Testis (tissue), 3 donors: ENCODE results near the gene GPC6. TPM values are rescaled to one million over a fixed set of nuclear protein-coding genes. Genes with fewer than 3 reads are reported as not detected.

Source experiments
- DNase-seq: peaks from one replicate; pipeline ENCODE4 v3.0.0-alpha.2; 2019
- H3K27ac ChIP-seq, 2 donors: fragments of 200-600 bp; sonication (generic); one replicate each; pipeline ENCODE4 v1.5.1; 2019
- H3K27me3 ChIP-seq: fragments of 200-600 bp; sonication (generic); one replicate; pipeline ENCODE4 v1.5.1; 2019
- H3K36me3 ChIP-seq: fragments of 200-600 bp; sonication (generic); one replicate; pipeline ENCODE4 v1.5.1; 2017; ENCODE audit warnings: low read depth; ENCODE audit errors: missing control alignments
- H3K4me1 ChIP-seq: fragments of 200-600 bp; sonication (generic); one replicate; pipeline ENCODE4 v1.5.1; 2019
- H3K4me3 ChIP-seq, 2 donors: fragments of 200-600 bp; sonication (generic); one replicate each; pipeline ENCODE4 v1.5.1; 2017 to 2019
- H3K9me3 ChIP-seq: fragments of 200-600 bp; sonication (generic); one replicate; pipeline ENCODE4 v1.5.1; 2017
- CTCF ChIP-seq, 3 experiments: fragments of 450-650 bp in 2 of 3; fragments of 200-600 bp in 1 of 3; sonication (generic) in 1 of 3; IDR thresholded peaks; one replicate each; pipeline ENCODE4 v1.5.1; 2016 to 2019; ENCODE audit warnings: antibody characterized with exemption in 3 of 3, mild to moderate bottlenecking in 2 of 3, moderate library complexity in 1 of 3
- POLR2A ChIP-seq: fragments of 450-650 bp; IDR thresholded peaks from one replicate; pipeline ENCODE4 v1.6.1; 2017; ENCODE audit warnings: antibody characterized with exemption, mild to moderate bottlenecking, moderate library complexity
- WGBS, 2 donors: methylation state at CpG; one replicate each; pipeline ENCODE4 v1.1.5; 2018; 5-methylcytosine and 5-hydroxymethylcytosine counted together
- intact Hi-C: fragments of 100-400 bp; cut with DNase I; formaldehyde crosslinking; loops from one replicate; pipeline ENCODE4 v1.15.1; 2023; ENCODE audit warnings: low total_unique reads
- polyA plus RNA-seq: library from polyadenylated mRNA; stranded (reverse); fragments of 350-450 nt; fragmentation: Illumina TruSeq; extraction: RNeasy Lipid Tissue Mini Kit (QIAGEN cat#74804); gene quantifications from one replicate; pipeline ENCODE4 v1.2.3, GENCODE V29; 2014; ENCODE audit warnings: low read depth, low replicate concordance; ENCODE audit not compliant: insufficient read depth
- total RNA-seq, 2 donors: library from RNA; depleted of rRNA; stranded (reverse); fragments of >200 nt; gene quantifications; one replicate each; pipeline ENCODE4 v1.2.3, GENCODE V29; 2016

The GPC6 gene
- total and polyA plus RNA-seq, 3 donors from 2014 or later = 2.2 to 6.9 (median 4.3) TPM

DNA sequence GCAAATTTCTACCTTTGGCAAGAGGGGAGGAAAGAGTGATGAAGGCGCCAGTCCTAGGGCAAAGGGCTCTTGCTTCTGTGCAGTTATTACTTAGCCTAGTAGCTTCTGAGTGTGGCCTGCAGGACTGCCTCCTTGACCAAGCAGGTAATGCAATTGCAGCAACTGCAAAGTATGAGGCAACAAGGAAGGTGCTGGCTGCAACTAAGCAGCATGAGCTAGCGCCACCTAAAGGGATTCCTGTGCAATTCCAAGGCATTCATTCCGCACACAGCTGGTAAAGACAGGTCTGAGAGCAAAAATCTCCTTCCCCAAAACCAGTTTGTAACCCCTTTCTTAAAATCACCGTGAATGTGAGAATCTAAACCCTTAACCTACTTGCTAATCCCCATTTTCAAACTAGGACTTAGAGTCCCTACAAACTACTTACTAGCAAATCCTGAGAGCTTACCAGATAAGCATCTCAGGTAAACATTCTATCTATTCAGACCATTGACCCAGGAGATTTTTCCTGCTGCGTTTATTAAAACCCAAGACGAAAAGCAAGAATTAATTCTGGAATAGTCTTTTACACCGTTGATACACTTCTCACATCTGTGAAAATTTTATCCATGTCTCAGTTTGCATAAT is 1190.0 kb downstream of the GPC6 start:
- intact Hi-C loops = no loop called here
- peak in 1 of 3 experiments; percentile 39 for TF ChIP-seq CTCF (IDR thresholded peaks at IDR 0.05)
- no peak for TF ChIP-seq POLR2A
- H3K27ac ChIP-seq = no peak overlapping the region
- WGBS, 2 donors = 68 to 70% methylated on average over 7 of the region's 7 CpGs
- H3K27me3 ChIP-seq = no peaks in the 10 kb centered on the region
- peak; percentile 23 for DNase-seq
- no peaks in the 10 kb centered on the region for H3K9me3 ChIP-seq
- no peaks in the 10 kb centered on the region for H3K36me3 ChIP-seq
- H3K4me1 ChIP-seq = no peaks in the 10 kb centered on the region
- no peak overlapping the region for H3K4me3 ChIP-seq

DNA sequence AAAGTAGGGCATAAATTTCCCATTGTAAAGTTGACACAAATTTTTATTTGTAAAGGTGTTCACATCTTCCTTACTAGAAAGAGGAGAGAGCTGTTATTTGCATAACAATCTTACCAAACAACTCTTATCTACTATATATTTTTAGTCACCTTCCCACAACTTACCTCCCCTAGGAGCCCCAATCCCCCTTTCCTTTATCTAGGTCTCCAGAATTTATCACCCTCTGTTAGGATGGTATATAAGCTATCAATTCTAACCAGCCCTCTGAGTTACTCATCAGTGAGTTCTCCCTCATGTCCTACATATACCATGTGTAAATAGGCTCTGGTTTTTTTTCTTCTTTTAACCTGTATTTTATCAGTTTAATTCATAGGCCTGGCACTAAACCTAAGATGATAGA is 1190.7 kb downstream of the GPC6 start:
- TF ChIP-seq CTCF (IDR thresholded peaks at IDR 0.05) (no peak), POLR2A (no peak)
- no peaks in the 10 kb centered on the region for H3K27me3 ChIP-seq

GRCh38 chr13:94419304-94419924 is 1192.8 kb downstream of the GPC6 start:
- no peaks in the 10 kb centered on the region for H3K9me3 ChIP-seq
- no peaks in the 10 kb centered on the region for H3K4me1 ChIP-seq
- no peak for TF ChIP-seq CTCF (IDR thresholded peaks at IDR 0.05)
- DNase-seq = no peak
- no peak overlapping the region for H3K4me3 ChIP-seq
- intact Hi-C loops = no loop called here
- no peaks in the 10 kb centered on the region for H3K27me3 ChIP-seq
- no peaks in the 10 kb centered on the region for H3K36me3 ChIP-seq
- 73 to 82% methylated on average over 1 of the region's 1 CpG for WGBS, 2 donors
- no peak overlapping the region for H3K27ac ChIP-seq

More for the DNA sequence above, 1190.7 kb downstream of the GPC6 start:
- no peak overlapping the region for H3K27ac ChIP-seq
- H3K36me3 ChIP-seq = no peaks in the 10 kb centered on the region
- no peak for DNase-seq
- no peak overlapping the region for H3K4me3 ChIP-seq
- intact Hi-C loops = no loop called here
- no peaks in the 10 kb centered on the region for H3K9me3 ChIP-seq
- H3K4me1 ChIP-seq = no peaks in the 10 kb centered on the region

DNA sequence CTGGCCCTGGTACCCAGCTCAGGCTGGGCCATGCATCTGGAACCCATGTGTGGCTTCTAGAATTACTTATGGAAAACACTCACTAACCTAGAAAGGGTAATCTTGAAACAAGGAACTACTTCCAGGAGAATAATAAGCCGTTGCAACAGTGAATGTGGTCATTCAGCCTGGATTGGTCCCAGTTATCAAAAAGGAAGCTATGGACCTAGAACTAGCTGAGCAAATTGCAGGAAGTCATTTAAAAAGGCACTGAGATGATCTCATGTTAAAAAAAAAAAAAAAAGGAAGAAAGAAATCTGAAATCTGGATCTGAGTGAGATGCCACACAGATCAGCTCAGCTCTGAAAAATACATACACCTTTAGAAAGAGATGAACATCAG is 1193.3 kb downstream of the GPC6 start:
- 37 to 50% methylated on average over 1 of the region's 1 CpG for WGBS, 2 donors
- H3K27me3 ChIP-seq = no peaks in the 10 kb centered on the region

More for the DNA sequence above, 1193.3 kb downstream of the GPC6 start:
- DNase-seq = no peak
- H3K27ac ChIP-seq = no peak overlapping the region
- no peaks in the 10 kb centered on the region for H3K9me3 ChIP-seq
- no peaks in the 10 kb centered on the region for H3K36me3 ChIP-seq
- no peaks in the 10 kb centered on the region for H3K4me1 ChIP-seq
- no peak overlapping the region for H3K4me3 ChIP-seq
- intact Hi-C loops = no loop called here
- TF ChIP-seq POLR2A (no peak), CTCF (IDR thresholded peaks at IDR 0.05) (no peak)
